Astrocyte of the spinal cord (primary cell): ENCODE measurements around the gene LZTR1.

ENCODE experiments used
- DNase-seq: peaks from one replicate; pipeline ENCODE4 v3.0.0; 2011; ENCODE audit warnings: low read depth, low spot score
- H3K4me3 ChIP-seq: 2 replicates; pipeline ENCODE4 v1.5.1; 2011; ENCODE audit warnings: low read depth, mild to moderate bottlenecking, low read length, moderate library complexity
- in situ Hi-C: cut with HindIII; loops from 2 replicates; pipeline ENCODE4 v1.10.0; 2017; ENCODE audit warnings: low sequenced_read_pairs
- TF ChIP-seq, protein P1 (sequence below): IDR thresholded peaks from 2 replicates; pipeline ENCODE4 v1.5.1; 2012; ENCODE audit warnings: low read depth, mild to moderate bottlenecking, low read length, inconsistent platforms

LZTR1 gene

DNA sequence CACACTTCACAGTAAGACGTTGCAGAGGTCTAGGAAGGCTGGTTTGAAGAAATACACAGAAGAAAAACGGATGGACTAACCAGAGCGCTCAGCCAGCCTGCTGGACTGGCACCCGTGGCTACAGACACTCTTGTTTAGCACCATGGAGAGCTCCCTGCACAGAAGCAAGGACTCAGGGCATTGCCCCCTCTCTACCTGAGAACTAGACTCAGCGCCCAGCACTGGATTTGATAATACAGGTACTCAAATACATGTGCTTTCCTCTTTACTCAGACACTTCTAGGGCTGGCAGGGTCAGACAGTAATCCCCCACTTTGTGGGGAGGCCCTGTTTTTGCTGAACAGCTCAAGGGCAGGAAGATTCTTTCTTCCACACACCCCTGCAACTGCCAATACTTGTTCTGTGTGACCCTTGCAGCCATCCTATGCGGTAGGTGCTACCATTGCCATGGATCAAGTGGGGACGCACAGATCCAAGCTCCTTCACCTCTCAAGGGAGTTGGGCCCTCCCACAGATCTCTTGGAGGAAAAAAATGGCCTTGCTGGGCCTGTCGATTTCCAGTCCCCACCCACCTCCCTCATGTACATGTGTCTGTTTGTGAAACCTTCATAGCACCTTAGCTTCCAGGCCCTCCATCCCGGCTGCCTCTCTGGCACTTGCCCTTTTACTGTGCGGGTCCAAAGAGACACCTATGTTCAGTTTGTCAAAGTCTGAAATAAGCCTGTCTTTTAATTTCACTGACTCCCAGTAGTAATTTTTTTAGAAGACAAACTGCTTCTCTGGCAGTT is 27.7 kb downstream of the LZTR1 start:
- peak; percentile 51 for DNase-seq
- H3K4me3 ChIP-seq: no peak overlapping the region
- TF ChIP-seq, protein P1, sequence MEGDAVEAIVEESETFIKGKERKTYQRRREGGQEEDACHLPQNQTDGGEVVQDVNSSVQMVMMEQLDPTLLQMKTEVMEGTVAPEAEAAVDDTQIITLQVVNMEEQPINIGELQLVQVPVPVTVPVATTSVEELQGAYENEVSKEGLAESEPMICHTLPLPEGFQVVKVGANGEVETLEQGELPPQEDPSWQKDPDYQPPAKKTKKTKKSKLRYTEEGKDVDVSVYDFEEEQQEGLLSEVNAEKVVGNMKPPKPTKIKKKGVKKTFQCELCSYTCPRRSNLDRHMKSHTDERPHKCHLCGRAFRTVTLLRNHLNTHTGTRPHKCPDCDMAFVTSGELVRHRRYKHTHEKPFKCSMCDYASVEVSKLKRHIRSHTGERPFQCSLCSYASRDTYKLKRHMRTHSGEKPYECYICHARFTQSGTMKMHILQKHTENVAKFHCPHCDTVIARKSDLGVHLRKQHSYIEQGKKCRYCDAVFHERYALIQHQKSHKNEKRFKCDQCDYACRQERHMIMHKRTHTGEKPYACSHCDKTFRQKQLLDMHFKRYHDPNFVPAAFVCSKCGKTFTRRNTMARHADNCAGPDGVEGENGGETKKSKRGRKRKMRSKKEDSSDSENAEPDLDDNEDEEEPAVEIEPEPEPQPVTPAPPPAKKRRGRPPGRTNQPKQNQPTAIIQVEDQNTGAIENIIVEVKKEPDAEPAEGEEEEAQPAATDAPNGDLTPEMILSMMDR: no peak
- in situ Hi-C loops: no loop called here

DNA sequence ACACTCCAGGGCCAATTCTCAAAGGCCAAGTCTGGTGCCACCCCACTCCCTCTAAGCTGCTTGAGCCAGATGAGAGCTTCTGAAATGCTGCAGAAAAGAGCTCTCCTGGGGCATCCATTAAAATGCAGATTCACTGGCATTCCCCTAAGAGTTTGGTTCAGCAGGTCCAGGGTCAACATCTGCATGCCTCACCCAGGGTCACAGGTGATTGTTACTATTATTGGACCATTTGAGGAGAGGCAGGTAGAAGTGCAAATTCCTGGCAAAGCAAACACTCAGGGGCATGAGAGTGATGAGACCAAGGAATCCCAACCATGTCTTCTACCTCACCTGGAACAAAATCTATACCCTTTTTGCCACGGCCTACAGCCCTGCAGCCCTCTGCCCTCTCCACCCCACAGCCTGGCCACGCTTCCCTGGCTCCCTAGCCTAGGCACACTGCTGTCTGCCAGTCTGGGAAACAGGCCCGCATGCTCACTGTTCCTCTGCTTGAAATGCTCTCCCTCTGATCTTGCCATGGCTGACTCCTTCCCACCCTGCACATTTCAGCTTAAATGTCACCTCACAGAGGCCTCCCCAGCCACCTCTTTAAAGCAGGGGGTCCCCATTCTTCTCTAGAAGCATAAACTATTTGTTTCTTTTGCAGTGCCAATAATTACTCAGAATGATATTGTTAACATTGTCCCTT is 28.5 kb downstream of the LZTR1 start:
- no peak for DNase-seq
- TF ChIP-seq, protein P1: no peak
- in situ Hi-C loops: no loop called here
- H3K4me3 ChIP-seq: no peak overlapping the region

DNA sequence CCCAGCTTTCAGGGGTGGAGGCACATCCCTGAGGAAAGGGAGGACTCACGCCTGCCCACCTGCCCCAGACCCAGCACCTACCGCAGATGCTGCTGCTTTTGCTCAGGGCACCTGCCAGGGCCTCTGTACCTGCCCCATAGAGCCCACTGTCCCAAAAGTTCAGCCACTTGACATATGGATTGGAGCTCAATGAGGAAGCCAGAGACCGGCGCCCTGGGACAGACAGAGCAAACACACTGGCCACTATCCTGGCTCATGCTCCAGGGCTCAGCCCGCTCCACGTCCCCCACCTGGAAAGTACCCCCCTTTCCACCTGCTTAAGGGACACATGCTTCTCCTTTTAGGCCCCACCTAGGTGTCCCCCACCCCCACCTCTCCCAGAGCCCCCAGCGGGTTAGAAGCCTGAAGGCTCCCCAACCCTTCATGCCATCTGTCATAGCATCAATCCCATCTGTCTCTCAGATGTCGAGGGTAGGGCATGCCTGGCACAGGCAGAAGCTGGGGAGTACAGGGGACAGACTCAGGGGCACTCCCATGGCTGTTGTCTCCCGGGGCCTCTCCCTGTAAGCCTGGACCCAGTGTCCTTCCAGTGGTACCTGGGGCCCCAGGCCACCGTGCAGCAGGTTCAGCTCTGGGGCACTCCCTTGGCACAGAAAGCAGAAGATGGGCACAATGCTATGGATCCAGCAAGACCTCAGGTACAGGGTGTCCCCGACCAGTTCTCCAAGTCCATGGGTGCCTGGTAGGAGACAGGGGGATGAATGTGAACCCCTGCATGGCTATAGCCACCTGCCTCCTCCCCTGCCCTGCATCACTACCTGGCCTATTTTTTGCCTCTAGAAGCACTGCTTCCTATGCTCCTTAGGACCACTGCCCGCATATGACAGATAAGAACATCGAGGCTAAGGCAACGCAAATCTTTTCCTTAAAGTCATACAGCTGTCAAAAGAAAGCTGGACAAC is 30.6 kb downstream of the LZTR1 start:
- no peak for DNase-seq
- TF ChIP-seq, protein P1: no peak
- in situ Hi-C loops: no loop called here
- no peak overlapping the region for H3K4me3 ChIP-seq

DNA sequence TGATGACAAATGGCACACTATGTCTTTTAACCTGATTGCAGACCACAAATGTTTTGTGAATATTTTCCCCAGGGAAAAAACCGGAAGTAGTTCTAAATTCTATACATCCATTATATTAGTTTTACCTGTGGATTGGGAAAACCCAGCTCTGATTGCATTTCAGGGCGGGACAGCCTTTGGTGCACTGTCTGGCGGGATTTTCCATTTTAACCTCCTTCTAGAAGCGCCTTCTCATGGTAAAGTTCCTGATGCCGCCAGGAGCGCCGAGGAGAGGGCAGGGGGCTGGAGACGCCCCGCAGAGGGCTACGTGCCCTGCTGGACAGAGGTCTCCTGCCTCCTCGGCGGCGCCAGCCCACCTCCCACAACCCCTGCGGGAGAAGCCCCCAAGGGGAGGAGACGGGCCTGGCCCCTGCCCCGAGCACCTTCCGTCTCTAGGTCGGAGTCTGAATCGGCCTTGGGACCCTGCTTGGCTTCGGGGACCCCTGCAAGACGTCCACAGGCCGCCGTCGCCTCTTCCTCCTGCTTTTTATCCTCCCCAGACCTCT is 31.6 kb downstream of the LZTR1 start:
- no peak for DNase-seq
- in situ Hi-C loops: no loop called here
- TF ChIP-seq, protein P1: no peak
- H3K4me3 ChIP-seq: peak overlapping the region; percentile 55

DNA sequence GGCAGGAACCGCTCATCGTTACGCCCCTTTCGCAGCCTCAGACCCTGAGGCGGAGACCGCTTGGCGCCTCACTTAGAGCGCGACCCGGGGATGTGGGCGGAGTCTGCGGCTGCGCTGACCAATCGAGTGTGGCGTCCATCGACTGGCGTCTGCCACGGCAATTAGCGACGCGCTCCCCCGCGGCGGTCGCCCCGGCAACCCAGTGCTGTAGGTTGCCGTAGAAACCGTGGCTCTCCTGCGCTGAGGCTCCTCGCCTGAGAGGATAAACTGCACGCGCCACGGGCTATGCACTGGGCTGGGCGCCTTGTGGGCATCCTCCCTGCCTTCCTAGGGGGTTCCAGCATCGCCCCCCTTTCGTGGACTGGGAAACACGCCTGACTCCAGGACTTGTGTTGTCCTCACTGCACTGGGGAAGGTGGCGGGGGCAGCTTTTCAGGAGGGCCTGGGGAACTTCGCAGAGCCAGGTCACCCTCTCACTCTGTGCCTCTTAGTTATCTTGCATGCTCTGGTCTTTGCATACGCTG is 32.2 kb downstream of the LZTR1 start:
- peak; percentile 91 for DNase-seq
- in situ Hi-C loops: no loop called here

More for the DNA sequence above, 32.2 kb downstream of the LZTR1 start:
- peak overlapping the region; percentile 55 for H3K4me3 ChIP-seq
- TF ChIP-seq, protein P1: no peak
